Measurements from ENCODE around the gene KRTAP22-2.

The KRTAP22-2 gene

GRCh38 chr21:30605968-30606367 is 15.8 kb upstream of the KRTAP22-2 start:
- no peak for DNase-seq (ENCODE audit: low read depth)
- no peak overlapping the region for H3K4me3 ChIP-seq (ENCODE audit: control insufficient read depth, low read depth, low read length)
- no peak for TF ChIP-seq CTCF (IDR thresholded peaks at IDR 0.05; ENCODE audit: control insufficient read depth, insufficient read depth, low read depth, low read length, missing control alignments)

GRCh38 chr21:30600787-30601186 is 10.6 kb upstream of the KRTAP22-2 start, which contains the start of gene KRTAP22-1:
KRTAP22-1 (plus strand) TSS chr21:30601087.
- DNase-seq (ENCODE audit: low read depth), result no peak
- TF ChIP-seq CTCF (IDR thresholded peaks at IDR 0.05; ENCODE audit: control insufficient read depth, insufficient read depth, low read depth, low read length, missing control alignments), result no peak
- no peak within 1 kb of the TSS for H3K4me3 ChIP-seq (ENCODE audit: control insufficient read depth, low read depth, low read length)

GRCh38 chr21:30598802-30599201 is 8.6 kb upstream of the KRTAP22-2 start, which contains the start of gene KRTAP6-2:
KRTAP6-2 (minus strand) TSS chr21:30598902; CDS start chr21:30598874, 28 bp downstream.
- no peak for DNase-seq (ENCODE audit: low read depth)
- TF ChIP-seq CTCF (IDR thresholded peaks at IDR 0.05; ENCODE audit: control insufficient read depth, insufficient read depth, low read depth, low read length, missing control alignments), result no peak
- no peak within 1 kb of the TSS for H3K4me3 ChIP-seq (ENCODE audit: control insufficient read depth, low read depth, low read length)

GRCh38 chr21:30592140-30592539 is 1.9 kb upstream of the KRTAP22-2 start, which contains the start of gene KRTAP6-3:
KRTAP6-3 (plus strand) TSS chr21:30592440; CDS start chr21:30592446, 6 bp downstream.
- DNase-seq (ENCODE audit: low read depth), result no peak
- TF ChIP-seq CTCF (IDR thresholded peaks at IDR 0.05; ENCODE audit: control insufficient read depth, insufficient read depth, low read depth, low read length, missing control alignments), result no peak
- H3K4me3 ChIP-seq (ENCODE audit: control insufficient read depth, low read depth, low read length), result no peak within 1 kb of the TSS

- no peak for DNase-seq (ENCODE audit: low read depth)
- no peak overlapping the region for H3K4me3 ChIP-seq (ENCODE audit: control insufficient read depth, low read depth, low read length)
- no peak for TF ChIP-seq CTCF (IDR thresholded peaks at IDR 0.05; ENCODE audit: control insufficient read depth, insufficient read depth, low read depth, low read length, missing control alignments)
Measured at GRCh38 chr21:30582870-30583269, 7.3 kb downstream of the KRTAP22-2 start.

GRCh38 chr21:30580132-30580531 is 10.1 kb downstream of the KRTAP22-2 start:
- no peak for DNase-seq (ENCODE audit: low read depth)
- no peak for TF ChIP-seq CTCF (IDR thresholded peaks at IDR 0.05; ENCODE audit: control insufficient read depth, insufficient read depth, low read depth, low read length, missing control alignments)
- no peak overlapping the region for H3K4me3 ChIP-seq (ENCODE audit: control insufficient read depth, low read depth, low read length)

- TF ChIP-seq CTCF (IDR thresholded peaks at IDR 0.05; ENCODE audit: control insufficient read depth, insufficient read depth, low read depth, low read length, missing control alignments), result no peak
- DNase-seq (ENCODE audit: low read depth), result no peak
- H3K4me3 ChIP-seq (ENCODE audit: control insufficient read depth, low read depth, low read length), result no peak overlapping the region
Measured at GRCh38 chr21:30579346-30579745, 10.9 kb downstream of the KRTAP22-2 start.

Measured in AG09309 (cell line).